NCI-H1694 (cell line): Measurements from ENCODE around the gene OPCML.

Experiments used
- DNase-seq: peaks from one replicate; lab custom pipeline; 2025; lab: John Stamatoyannopoulos, UW

The OPCML gene

DNA sequence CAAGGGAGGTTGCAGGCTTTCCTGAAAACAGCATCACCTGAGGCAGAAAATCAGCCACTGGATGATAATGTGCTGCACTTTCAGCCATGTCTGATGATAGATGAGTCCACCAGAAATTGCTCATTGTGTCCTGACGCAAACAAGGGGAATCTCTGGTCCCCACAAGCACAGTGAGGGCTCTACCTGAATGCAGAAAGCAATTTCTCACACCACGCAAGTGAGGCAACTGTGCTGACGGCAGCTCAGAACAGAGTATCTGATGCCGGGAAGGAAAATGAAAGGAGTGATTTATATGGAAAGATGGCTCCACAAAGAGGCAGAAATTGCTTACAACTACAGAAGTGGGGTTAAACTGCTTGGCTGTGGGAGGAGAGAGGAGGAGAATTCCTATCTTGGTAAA is 867.1 kb downstream of the OPCML start:
- no peak for DNase-seq

DNA sequence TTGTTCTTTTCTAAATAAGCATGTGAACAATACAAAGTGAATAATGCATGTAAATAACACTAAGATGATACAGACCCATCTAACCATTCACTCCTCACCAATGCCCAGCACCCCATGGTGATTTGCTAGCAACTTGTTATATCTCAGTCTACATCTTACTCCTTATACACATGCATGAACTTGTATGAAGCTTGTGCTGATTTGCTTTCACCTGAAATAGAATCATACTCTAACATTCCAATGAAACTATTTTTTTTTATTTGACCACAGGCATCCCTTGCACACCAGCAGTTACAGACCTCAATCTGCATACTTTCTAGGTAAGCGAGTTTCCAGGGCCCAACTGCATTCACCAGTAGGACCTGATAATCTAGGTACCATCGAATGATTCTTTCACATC is 873.6 kb downstream of the OPCML start:
- no peak for DNase-seq

DNA sequence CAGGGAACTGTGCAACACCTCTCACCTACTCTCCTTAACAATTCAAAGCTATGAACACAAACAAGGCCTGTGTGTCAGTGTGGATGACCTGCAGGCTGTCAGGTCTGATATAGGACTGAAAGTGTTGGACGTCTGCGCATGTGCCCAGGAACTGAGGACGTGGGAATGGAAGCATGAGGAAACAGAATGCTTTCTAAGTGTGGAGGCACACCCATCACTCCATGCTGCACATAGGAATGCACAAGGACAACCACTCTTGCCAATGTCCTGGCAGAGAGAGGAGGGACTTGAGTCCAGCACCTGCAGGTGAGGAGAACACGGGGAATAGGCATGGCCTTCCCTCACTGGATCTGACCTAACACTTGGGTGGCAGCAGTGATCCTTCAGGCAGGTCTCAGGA is 874.3 kb downstream of the OPCML start:
- no peak for DNase-seq

DNA sequence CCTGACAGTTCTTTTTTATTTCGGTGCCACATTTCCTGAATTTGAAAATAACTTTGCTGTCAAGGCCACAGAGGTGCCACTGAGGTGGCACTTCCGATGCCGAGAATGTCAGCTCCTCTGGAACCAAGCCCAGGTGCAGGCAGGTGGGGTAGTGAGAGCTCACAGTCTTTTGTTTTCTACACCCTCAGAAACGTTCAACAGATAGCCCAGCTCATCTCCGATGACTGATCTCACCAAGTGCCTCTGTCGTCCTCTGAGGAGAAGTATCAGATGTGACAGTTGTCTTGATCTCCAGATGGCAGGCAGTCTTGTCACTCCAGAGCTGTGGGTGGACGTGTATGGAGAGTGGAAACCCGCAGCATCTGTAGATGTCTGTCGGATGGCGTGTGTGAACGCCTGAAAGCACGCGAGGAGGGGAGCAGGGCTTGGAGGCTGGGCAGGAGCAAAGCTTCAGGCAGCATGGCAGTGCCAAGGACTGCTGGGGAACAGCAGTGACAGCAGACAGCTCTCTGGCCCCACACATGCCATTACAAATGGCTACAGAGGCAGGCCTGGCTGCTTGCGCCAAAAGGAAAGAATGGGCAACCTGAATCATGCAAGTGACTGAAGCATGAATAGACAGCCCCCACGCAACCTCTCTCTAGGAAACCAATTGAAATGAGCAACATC is 877.0 kb downstream of the OPCML start:
- no peak for DNase-seq

DNA sequence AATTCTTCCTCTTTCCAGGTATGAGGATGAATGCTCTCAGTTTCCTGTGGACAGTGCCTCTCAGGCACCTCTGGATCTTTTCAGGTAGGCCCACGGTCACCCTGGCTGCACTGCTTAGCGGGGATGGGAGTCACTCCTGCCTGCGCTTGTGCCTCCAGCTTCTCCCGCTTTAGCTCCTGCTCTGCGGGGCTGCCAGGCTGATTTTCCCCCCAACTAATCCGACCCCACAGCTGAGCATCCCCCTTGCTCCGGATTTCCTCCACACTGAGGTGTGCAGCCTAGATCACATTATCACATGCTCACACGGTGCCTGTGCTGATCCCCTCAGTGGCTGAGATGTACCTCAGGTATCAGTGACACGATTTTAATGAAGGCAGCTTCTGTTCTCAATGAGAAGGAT is 879.1 kb downstream of the OPCML start:
- DNase-seq = no peak

DNA sequence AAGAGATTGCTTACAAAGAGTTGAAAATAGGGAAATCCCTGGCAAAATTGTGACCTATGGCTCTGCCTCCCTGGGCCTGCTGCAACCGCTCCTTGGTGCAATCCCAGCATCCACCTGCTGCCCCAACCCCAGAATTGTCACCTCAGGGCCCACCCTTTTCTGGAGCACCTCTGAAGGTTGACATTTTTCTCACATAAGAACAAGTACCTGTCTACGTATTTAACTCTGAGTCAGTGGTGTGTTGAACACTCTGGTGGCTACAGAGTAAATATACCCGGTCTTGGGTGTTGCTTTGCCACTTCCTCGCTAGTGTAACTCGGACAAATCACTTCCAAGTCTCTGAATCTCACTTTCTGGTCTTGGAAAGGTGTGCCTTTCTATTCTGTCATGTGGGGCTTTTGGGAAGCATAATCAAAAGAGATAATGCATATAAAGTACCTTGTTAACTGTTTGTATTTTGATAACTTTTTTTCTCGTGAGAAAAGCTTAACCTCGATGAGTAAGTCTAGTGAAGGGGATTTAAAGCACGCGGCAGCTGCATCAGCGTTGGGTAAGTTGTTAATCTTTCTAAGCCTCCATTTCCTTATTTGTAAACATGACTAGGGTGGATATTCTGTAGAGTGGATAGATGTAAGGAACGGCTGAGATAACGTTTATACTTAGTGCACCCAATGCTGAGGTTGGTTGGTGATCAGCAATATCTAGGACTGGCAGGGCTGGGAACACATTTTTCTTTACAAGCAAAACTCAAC is 881.2 kb downstream of the OPCML start:
- no peak for DNase-seq

DNA sequence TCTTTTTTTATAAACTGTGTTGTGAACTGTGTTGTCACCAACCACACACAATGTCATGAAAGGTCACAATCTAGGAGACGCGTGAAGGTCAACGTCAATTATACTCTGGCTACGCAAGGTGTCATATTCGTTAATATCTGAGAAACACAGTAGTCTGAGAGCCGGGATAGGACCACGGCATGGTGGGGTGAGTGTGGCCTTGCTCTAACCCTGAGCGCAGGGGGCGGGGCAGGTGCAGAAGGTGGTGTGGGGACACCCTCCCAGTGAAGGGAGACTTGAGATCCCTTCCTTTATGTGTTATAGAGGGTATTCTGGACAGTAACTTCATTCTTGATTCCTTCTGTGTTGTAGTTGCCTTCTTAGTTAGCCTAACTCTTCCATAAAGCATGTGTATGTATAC is 883.0 kb downstream of the OPCML start:
- DNase-seq = no peak

DNA sequence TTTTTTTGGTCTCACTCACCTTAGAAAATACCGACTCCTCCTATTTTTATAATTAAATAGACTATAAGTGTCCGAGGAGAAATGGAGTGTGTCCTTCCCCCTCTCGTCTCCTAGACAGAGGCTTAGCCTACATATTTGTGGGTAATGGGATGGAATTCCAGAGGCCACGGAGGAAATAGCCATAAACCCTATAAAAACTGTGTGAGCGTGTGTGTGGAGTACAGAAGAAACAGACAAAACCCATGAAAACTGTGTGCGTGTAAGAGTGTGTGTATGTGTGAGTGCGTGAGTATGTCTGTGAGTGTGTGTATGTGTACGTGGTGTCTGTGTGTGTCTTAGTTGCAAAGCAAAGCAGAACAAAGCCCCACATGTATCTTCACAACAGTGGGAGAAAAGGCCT is 883.5 kb downstream of the OPCML start:
- no peak for DNase-seq

DNA sequence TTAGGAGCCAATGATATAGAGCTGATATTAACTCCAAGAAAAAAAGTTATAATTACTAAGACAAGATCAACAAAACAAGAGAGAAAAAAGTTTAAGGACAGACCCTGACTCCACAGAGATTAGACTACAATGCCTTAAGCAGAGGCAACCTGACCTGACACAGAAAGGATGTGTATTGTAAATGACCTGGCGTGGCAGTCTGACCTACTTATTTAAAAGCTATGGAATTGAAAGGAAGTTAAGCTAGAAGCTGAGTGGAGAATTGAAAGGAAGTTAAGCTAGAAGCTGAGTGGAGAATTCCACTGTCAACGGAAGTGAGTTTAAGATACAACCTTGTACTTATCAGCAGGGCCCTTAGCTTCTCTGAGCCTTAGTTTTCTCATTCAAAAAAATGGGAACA is 885.4 kb downstream of the OPCML start:
- DNase-seq = no peak

DNA sequence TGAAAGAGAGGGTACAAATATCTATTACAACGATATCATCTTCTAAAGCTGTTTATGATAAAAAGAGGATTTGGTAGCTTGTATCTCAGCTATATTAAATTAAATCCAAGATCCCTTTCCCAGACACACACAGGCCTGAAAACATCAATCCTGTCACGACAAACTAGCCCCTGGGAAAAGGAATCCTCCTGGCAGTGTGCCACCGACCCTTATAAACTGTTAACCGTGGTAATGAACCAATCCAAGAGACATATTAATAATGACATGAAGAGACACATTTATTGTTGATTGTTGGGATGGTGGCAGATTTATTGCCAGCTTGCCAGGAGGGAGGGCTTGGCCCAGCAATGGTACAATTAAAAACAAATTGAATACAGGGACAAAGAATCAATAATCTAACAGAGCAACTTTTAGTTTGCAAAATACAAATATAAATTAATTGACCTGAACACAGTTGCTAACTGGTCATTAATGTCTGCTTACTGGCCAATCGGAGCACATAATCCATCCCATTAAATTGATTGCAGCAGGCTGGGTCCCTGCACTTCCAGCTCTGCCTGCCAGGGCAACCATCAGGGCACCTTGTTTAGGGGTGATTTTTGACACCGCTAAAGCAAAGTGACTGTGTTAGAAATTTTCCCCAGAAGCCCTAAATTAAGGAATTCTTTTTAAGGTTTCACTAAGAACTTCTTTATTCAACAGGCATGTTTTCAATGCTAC is 887.6 kb downstream of the OPCML start:
- DNase-seq = peak; percentile 70

DNA sequence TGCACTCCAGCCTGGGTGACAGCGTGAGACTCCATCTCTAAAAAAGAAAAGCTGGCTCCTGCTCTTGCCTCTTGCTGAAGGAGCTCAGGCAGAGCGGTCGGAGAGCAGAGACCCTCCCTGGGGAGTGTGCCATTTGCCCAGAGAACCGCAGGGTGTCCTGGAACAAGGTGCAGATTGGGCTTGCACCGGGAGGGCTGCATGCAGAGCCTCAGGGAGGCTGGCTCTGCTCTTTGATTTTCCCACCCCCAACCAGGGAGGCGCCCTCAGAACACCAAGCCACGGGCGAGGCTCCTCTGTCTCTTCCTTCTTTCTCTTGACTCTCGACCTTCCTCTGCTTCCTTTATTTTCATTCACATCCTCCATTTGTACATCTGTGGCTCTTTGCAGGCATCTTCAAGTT is 889.1 kb downstream of the OPCML start:
- no peak for DNase-seq

DNA sequence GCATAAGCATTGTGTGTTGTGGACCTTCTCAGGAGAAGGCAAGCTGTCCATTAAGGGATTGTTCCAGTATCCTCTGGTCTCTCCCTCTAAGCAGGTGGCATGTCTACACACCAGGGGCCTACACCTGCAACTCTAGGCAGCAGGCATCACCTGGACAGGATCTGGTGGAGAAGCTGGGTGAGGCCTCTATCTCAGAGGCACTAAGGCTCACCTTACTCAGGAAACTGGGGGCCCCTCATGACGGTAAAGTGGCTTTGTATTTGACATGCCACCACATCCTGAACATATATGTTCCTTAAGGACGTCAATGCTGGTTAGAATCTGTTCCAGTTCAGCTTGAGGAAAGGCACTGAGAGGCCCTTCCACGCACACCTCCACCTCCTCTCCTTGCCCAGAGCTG is 891.3 kb downstream of the OPCML start:
- no peak for DNase-seq

DNA sequence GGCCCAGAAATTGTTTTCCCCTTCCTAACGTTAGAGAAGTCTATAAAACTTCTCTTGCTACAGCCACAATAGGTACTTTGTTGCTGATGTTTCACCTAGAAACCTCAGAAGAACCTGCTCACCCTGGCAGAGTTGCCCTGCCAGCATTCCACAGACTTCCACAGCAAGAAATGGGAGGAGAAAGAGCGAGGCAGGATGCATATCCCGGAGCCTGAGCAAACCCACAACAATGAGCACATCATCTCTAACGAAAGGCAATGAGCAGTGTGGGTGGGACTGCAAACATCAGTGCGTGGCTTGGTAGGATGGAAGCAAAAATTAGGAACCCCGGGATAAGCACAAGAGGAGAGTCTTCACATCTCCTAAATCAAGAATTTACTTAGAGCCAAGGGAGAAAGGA is 892.3 kb downstream of the OPCML start:
- no peak for DNase-seq

DNA sequence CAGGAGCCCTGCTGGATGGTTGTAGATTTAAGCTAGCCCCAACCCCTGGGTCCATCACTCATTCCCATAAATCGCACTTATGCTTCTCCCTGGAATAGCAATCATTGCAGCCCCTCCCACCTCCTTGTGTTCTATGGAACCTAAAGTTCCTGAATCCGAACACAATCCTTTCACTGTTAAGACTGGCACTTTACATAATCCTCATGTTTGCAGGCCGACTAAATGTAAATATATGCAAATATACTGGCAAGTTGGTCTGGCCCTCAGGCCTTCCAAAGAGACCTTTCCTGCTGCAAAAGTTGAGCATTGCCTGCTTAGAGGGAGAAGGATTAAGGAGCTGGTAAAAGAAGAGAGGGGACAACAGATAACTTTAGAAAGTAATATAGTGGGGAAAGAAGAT is 892.9 kb downstream of the OPCML start:
- no peak for DNase-seq

DNA sequence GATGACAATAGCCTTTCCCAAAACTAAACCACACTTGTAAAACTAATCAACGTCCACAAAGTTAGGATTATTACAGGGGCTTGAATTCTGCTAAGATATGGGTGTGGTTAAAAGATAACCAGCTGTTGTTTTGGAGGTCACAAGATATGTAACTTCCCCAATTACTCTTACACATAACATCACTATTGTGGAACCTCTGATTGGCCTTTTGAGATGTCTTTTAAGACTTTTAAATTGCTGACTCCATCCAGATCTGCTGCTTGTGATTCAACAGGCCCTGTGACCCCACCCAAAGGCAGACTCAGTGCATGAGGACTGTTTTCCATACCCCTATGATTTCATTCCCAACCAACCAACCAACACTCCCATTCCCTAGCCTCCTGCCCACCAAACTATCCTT is 893.9 kb downstream of the OPCML start:
- no peak for DNase-seq

DNA sequence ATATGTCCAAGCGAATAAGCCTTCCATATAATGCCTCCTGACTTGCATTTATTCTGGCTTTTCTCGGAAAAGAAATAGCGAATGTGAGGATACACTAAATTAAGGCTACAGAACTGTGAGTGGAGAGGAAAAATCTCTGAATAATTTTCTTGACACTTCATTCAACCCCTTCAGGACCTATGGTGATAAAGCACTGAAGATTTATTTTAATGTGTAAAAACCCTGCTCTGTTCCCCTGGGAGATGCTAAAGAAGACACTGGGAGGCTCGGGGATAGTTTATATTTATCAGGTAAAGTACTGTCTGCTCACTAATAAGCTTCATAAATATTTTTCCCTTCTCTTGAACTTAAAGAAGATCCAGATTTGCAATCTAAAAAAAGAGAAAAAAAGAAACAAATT is 895.8 kb downstream of the OPCML start:
- no peak for DNase-seq

DNA sequence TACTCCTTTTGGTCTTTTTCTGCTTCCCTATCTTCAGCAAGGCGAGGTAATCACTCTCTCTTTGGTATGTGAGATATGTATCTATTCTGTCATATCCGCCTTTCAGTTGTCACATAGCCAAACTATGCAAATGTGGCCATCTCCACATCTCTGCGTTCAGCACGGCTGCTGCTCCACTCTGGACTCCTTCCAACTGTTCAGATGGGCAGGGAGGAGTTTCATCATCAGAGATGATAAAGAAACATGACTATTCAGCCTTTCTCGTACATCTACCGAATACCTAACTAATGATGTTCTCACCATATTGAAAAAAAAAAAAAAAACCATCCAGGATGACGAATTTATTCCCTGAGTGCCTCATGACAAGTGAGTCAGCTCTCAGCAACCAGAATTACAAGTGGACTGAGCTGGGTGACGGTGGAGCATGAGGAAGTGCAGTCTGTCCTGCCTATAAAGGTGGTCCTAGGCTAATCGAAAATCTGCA is 899.6 kb downstream of the OPCML start:
- peak; percentile 54 for DNase-seq

DNA sequence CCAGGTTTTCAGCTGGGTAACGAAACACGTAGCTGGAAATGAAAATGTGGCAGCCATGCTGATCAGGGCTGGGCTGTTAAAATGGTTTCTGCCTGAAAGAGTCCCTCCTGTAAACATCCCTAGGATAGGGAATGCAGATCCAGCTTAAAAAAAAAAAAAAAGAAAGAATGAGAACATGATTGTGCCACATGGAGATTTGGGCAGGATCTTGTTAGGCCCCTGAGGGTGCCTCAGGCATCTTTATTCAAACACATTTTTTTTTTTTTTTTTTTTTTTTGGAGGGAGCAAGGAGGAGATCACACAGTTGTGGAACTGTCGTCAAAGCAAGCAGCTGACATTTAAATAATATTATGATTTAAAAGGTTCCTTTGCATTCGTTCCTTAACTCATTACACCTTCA is 900.3 kb downstream of the OPCML start:
- DNase-seq = no peak

DNA sequence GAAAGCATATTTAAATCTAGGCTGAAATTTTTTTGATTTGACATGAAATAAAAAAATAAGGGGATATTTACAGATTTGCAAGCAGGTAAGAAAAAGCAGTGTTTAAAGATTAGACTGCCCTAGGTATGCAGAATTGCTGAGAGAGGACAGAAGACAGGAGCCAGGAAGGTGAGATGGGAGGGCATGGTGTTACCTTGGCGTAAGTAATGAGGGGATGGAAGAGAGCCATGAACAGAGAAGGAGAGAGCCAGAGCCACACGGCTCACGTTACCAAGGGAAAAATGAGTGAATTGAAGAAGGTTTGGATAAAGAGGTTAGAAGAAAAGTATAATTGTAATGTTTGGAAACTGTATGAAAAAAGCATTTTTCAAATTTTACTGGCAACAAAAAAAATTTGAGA is 904.3 kb downstream of the OPCML start:
- no peak for DNase-seq

DNA sequence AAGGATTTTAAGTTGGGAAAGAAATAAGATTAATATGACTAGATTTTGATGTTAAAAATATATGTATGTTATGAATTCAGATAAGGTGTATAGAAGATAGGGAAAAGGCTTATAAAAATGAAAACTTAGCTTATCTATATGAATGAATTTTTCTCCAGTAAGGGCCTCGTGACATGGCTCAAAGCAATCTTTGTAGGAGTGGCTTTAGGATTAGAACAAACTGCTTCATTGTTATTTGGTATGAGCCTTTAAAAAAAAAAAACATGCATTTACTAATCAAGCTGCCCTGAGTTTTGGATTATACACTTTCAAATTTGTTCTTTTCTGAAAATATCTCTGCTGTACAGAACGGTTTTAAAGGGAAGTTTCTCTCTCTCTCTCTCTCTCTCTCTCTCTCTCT is 905.9 kb downstream of the OPCML start:
- DNase-seq = no peak

DNA sequence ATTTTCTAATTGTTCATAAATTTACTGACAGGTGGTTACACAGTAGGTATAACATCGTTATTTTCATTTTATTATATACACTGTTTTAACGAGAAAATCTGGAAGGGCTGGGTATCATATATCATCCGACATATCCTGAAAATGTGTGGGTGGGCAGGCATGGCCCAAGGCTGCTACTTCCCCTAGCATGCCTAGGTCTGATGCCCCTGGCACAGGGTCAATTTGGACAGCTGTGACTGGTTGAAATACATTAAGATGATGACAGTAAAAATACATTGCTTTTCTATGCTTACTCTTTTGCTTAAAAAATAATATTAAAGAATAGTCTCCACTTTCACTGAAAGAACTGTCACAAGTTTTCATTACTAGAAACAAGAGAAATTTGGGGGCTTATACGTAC is 908.8 kb downstream of the OPCML start:
- DNase-seq = peak; percentile 63

DNA sequence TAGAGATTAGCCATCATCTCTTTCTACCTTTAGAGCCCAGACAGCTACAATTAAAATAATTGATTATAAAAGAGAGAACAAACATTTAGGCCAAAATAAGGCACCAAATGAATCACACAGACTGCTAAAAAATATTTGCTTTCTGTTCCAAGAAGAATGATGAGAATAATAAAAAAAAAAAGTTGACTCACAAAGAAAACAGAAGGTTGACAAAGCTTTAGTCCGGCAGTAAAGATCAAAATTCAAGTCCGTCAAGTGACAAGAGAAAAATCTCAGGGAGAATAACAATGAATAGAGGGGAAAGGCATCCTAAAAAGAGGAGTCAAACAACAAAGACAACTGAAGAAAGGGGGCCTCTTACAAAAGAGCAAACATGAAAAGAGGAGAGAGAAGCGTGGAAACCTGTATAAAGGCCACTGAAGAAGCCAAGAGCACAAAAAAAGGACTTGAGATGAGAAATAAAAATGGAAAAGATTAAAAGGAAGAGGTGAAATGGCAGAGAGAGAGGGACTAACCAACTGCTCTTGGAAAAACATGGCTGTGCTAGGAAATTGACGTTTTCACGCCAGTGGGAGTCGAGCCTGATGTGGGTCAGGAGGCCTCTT is 910.2 kb downstream of the OPCML start:
- DNase-seq = no peak

DNA sequence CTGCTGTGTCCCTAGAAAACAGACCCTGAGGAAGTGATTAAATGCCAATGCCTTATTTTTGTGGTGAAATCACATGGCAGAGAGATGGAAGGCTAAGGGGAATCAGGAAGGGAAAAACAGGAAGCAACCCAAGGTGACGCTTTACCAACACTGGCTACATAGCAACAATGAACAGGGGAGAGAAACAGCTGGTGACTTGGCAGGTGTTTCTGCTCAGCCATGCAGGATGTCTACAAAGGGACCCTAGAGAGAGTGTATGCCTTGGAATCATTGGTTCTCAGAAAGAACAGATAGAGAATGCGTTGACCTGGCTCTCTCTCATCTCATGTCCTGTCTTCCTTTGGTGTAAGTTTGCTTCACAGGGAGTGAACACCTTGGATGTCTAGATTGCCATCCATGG is 911.9 kb downstream of the OPCML start:
- DNase-seq = no peak
